ENCODE measurements around the gene ZFR. TPM values are rescaled to one million over a fixed set of nuclear protein-coding genes. Genes with fewer than 3 reads are reported as not detected.

Gene ZFR
- total RNA-seq, 4 donors from 2014 or later: 27.7 to 67.1 (median 54.8) TPM

DNA sequence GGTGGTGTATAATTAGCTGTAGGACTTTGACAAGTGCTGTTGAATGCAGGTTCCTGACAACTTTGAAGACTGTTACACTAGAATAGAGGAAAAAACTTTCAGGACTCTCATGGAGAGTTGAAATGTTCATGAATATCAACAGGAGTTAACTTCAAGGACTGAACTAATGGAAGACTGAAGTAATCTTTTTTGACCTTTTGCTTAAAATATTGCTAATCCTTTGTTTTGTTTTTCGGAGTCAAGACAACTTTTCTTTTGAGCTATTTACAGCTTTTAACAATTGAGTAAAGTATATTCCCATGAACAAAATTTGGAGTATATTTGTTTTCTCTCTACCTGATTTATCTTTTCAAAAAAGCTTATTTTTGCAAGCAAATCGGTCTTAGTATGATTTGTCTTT, 97.7 kb downstream of the ZFR start:
- TF ChIP-seq, protein P1, sequence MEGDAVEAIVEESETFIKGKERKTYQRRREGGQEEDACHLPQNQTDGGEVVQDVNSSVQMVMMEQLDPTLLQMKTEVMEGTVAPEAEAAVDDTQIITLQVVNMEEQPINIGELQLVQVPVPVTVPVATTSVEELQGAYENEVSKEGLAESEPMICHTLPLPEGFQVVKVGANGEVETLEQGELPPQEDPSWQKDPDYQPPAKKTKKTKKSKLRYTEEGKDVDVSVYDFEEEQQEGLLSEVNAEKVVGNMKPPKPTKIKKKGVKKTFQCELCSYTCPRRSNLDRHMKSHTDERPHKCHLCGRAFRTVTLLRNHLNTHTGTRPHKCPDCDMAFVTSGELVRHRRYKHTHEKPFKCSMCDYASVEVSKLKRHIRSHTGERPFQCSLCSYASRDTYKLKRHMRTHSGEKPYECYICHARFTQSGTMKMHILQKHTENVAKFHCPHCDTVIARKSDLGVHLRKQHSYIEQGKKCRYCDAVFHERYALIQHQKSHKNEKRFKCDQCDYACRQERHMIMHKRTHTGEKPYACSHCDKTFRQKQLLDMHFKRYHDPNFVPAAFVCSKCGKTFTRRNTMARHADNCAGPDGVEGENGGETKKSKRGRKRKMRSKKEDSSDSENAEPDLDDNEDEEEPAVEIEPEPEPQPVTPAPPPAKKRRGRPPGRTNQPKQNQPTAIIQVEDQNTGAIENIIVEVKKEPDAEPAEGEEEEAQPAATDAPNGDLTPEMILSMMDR (IDR thresholded peaks at IDR 0.05): no peak
- TF ChIP-seq POLR2A (IDR thresholded peaks at IDR 0.05): no peak
- no peaks in the 10 kb centered on the region for H3K4me1 ChIP-seq
- intact Hi-C loops (cut with DNase I): no loop called here
- no peak for DNase-seq
- 91 to 93% methylated on average over 2 of the region's 2 CpGs for WGBS, 2 donors
- H3K4me3 ChIP-seq: no peak overlapping the region
- H3K27me3 ChIP-seq: no peaks in the 10 kb centered on the region
- H3K9me3 ChIP-seq: no peaks in the 10 kb centered on the region
- H3K36me3 ChIP-seq: no peaks in the 10 kb centered on the region
- no peak overlapping the region for H3K27ac ChIP-seq

DNA sequence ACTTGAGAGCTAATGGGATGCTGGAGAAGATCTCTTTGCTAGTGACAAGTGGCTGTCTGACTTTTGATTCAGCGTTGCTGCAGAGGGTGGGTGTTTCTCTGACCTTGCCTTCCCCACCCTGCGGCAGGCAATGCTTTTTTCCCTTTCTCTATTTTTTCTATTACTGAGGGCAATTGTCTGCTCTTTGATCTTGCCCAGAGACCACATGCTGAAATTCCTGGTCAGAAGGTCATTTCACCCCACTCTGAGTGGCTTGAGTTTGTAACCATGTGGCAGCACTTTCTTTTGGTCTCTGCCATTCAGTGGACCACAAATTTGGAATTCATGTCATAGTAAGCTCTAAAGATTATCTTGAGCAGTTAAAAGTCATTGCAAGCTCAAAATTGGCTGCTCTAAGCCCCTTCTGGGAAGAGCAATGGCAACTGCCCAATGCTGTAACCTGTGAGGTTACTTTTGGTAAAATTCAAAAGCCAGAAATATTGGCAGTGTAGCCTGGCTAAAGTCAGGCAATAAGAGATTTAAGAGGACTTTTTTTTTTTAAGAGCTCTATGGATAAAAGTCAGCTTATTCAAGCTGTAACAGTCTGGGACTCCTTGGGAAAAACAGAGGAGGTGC, 101.4 kb downstream of the ZFR start:
- Histone ChIP-seq H3K4me1 (no peaks in the 10 kb centered on the region), H3K4me3 (no peak overlapping the region), H3K9me3 (peaks cover 0 to 25% (median 16%) of the 10 kb centered on the region in 3 donors), H3K36me3 (no peaks in the 10 kb centered on the region), H3K27ac (no peak overlapping the region), H3K27me3 (no peaks in the 10 kb centered on the region)
- TF ChIP-seq POLR2A (IDR thresholded peaks at IDR 0.05): no peak
- TF ChIP-seq, protein P1 (IDR thresholded peaks at IDR 0.05): no peak
- 91 to 94% methylated on average over 2 of the region's 2 CpGs for WGBS, 2 donors
- no peak for DNase-seq
- intact Hi-C loops (cut with DNase I): no loop called here

DNA sequence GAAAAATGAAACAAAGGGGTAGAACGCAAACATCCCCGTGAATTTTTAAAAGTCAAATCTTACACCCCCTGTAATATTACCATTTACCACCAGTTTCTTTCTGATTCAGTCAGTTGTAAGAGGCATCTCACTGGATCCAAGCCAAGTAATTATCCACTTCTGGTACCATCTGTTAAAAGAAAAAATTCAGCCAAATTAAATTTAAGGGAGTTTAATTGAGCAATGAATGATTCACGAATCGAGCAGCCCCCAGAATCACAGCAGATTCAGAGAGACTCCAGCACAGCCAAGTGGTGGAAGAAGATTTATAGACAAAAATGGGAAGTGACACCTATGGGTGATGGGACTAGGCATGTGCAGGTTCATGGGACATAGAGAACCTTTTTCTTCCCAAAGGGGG, 101.9 kb downstream of the ZFR start:
- no peaks in the 10 kb centered on the region for H3K27me3 ChIP-seq
- H3K9me3 ChIP-seq: peaks cover 0 to 25% (median 16%) of the 10 kb centered on the region in 3 donors
- intact Hi-C loops (cut with DNase I): no loop called here
- no peak overlapping the region for H3K4me3 ChIP-seq
- 50 to 57% methylated on average over 4 of the region's 4 CpGs for WGBS, 2 donors
- TF ChIP-seq POLR2A (IDR thresholded peaks at IDR 0.05): no peak
- H3K27ac ChIP-seq: no peak overlapping the region
- no peaks in the 10 kb centered on the region for H3K36me3 ChIP-seq
- DNase-seq: no peak
- no peaks in the 10 kb centered on the region for H3K4me1 ChIP-seq

DNA sequence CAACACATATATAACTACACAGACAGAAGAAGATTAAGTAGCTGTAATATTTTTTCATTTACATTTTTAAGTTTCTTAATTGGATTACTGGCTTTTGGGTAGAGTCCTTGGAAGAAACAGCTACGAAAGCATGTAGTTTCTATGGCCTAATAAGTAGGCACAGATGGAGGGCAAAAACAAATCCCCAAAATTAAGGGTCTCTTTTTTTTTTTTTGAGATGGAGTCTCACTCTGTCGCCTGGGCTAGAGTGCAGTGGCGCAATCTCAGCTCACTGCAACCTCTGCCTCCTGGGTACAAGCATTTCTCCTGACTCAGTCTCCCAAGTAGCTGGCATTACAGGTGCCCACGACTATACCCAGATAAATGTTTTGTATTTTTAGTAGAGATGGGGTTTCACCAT, 104.7 kb downstream of the ZFR start:
- no peak for TF ChIP-seq POLR2A (IDR thresholded peaks at IDR 0.05)
- TF ChIP-seq, protein P1 (IDR thresholded peaks at IDR 0.05): no peak
- 58 to 82% methylated on average over 4 of the region's 4 CpGs for WGBS, 2 donors
- Histone ChIP-seq H3K36me3 (no peaks in the 10 kb centered on the region), H3K27me3 (no peaks in the 10 kb centered on the region), H3K9me3 (peaks cover 0 to 25% (median 16%) of the 10 kb centered on the region in 3 donors), H3K4me3 (no peak overlapping the region), H3K4me1 (no peaks in the 10 kb centered on the region), H3K27ac (no peak overlapping the region)
- intact Hi-C loops (cut with DNase I): no loop called here
- DNase-seq: no peak

DNA sequence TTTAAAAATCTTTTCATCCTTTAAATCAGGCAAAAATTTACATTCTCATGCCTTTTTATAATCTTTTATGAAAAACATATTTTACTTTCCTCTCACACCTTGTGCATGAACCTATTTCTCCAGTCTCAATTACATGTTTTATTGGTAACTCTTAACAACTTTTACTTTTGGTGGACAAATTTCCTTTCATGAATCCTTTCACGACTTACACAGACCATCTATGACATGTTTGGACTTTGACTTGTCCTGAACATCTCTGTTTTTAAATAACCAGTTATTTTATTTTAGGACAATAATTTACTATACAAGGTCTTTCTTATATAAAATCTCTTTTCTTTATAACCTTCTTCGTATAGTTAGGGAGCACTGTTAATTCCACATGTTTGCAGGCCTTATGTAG, 105.3 kb downstream of the ZFR start:
- WGBS, 2 donors: 77 to 80% methylated on average over 2 of the region's 2 CpGs
- intact Hi-C loops (cut with DNase I): no loop called here

More for the DNA sequence above, 105.3 kb downstream of the ZFR start:
- peaks cover 0 to 25% (median 16%) of the 10 kb centered on the region in 3 donors for H3K9me3 ChIP-seq
- no peak for DNase-seq
- H3K27me3 ChIP-seq: no peaks in the 10 kb centered on the region
- TF ChIP-seq, protein P1 (IDR thresholded peaks at IDR 0.05): no peak
- no peak for TF ChIP-seq POLR2A (IDR thresholded peaks at IDR 0.05)
- H3K36me3 ChIP-seq: no peaks in the 10 kb centered on the region
- H3K4me3 ChIP-seq: no peak overlapping the region
- no peaks in the 10 kb centered on the region for H3K4me1 ChIP-seq
- H3K27ac ChIP-seq: no peak overlapping the region

All from esophagus squamous epithelium (tissue), 5 donors.